Measurements from ENCODE around the gene RASA1. TPM values are rescaled to one million over a fixed set of nuclear protein-coding genes. Genes with fewer than 3 reads are reported as not detected.

The RASA1 gene
- total RNA-seq, 1 donor from 2014 or later, result 55.1 TPM

GRCh38 chr5:87410931-87411330 lies 143.2 kb downstream of the RASA1 start:
- DNase-seq, result no peak
- H3K36me3 Mint-ChIP-seq (ENCODE audit: unreplicated experiment), result no peaks in the 10 kb centered on the region
- peaks cover 7% of the 10 kb centered on the region for H3K4me1 Mint-ChIP-seq (ENCODE audit: low read depth, unreplicated experiment)
- peaks cover 4% of the 10 kb centered on the region for H3K27me3 Mint-ChIP-seq (ENCODE audit: unreplicated experiment)
- peaks cover 10% of the 10 kb centered on the region for H3K9me3 Mint-ChIP-seq (ENCODE audit: unreplicated experiment)
- TF ChIP-seq, protein P1, sequence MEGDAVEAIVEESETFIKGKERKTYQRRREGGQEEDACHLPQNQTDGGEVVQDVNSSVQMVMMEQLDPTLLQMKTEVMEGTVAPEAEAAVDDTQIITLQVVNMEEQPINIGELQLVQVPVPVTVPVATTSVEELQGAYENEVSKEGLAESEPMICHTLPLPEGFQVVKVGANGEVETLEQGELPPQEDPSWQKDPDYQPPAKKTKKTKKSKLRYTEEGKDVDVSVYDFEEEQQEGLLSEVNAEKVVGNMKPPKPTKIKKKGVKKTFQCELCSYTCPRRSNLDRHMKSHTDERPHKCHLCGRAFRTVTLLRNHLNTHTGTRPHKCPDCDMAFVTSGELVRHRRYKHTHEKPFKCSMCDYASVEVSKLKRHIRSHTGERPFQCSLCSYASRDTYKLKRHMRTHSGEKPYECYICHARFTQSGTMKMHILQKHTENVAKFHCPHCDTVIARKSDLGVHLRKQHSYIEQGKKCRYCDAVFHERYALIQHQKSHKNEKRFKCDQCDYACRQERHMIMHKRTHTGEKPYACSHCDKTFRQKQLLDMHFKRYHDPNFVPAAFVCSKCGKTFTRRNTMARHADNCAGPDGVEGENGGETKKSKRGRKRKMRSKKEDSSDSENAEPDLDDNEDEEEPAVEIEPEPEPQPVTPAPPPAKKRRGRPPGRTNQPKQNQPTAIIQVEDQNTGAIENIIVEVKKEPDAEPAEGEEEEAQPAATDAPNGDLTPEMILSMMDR (IDR thresholded peaks at IDR 0.05; ENCODE audit: partially characterized antibody, unreplicated experiment), result no peak
- H3K27ac Mint-ChIP-seq (ENCODE audit: unreplicated experiment), result no peak overlapping the region
- H3K4me3 Mint-ChIP-seq (ENCODE audit: unreplicated experiment), result peak overlapping the region; percentile 75

- peak overlapping the region; percentile 69 for H3K27ac Mint-ChIP-seq (ENCODE audit: unreplicated experiment)
- H3K4me1 Mint-ChIP-seq (ENCODE audit: low read depth, unreplicated experiment), result peaks cover 7% of the 10 kb centered on the region
- H3K27me3 Mint-ChIP-seq (ENCODE audit: unreplicated experiment), result peaks cover 4% of the 10 kb centered on the region
- TF ChIP-seq, protein P1 (IDR thresholded peaks at IDR 0.05; ENCODE audit: partially characterized antibody, unreplicated experiment), result no peak
- no peak for DNase-seq
- peaks cover 10% of the 10 kb centered on the region for H3K9me3 Mint-ChIP-seq (ENCODE audit: unreplicated experiment)
- H3K36me3 Mint-ChIP-seq (ENCODE audit: unreplicated experiment), result no peaks in the 10 kb centered on the region
- peak overlapping the region; percentile 98 for H3K4me3 Mint-ChIP-seq (ENCODE audit: unreplicated experiment)
These were observed 143.9 kb downstream of the RASA1 start for GRCh38 chr5:87411586-87411972.

DNA sequence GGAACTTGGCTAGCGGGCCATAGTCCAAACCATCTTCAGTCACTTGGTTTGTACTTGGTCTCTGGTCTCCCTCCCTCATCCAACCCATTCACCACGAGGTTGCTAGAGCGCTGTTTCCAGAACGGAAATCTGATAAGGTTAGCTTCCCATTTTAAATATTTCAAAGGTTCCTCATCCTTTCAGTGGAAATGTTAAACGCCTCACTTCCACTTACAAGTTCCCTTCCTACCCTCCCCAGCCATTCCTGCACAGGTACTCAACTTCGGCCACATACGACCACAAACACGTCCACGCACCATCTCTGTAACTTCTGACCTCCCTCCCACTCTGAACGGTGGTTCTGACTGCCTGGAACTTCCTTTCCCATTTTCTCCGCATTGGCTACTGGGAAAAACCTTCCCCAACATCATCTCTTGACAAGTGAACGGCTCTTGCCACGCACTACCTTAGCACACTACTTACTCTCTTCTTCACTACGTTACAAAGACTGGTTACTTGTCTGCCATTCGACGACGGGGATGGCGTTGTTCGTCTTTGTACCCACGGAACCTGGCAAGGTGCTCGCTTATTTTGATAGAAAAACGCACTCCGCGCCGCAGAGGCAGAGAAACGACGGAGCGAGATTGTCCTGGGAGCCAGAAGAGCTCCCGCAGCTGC lies 144.4 kb downstream of the RASA1 start:
- H3K27me3 Mint-ChIP-seq (ENCODE audit: unreplicated experiment), result peaks cover 4% of the 10 kb centered on the region
- H3K9me3 Mint-ChIP-seq (ENCODE audit: unreplicated experiment), result peaks cover 10% of the 10 kb centered on the region
- H3K4me3 Mint-ChIP-seq (ENCODE audit: unreplicated experiment), result peak overlapping the region; percentile 98
- peak overlapping the region; percentile 69 for H3K27ac Mint-ChIP-seq (ENCODE audit: unreplicated experiment)
- H3K4me1 Mint-ChIP-seq (ENCODE audit: low read depth, unreplicated experiment), result peaks cover 7% of the 10 kb centered on the region
- DNase-seq, result no peak
- H3K36me3 Mint-ChIP-seq (ENCODE audit: unreplicated experiment), result no peaks in the 10 kb centered on the region
- TF ChIP-seq, protein P1 (IDR thresholded peaks at IDR 0.05; ENCODE audit: partially characterized antibody, unreplicated experiment), result no peak

- H3K4me3 Mint-ChIP-seq (ENCODE audit: unreplicated experiment), result peak within 1 kb of the TSS; percentile 98
- H3K27ac Mint-ChIP-seq (ENCODE audit: unreplicated experiment), result peak within 1 kb of the TSS; percentile 69
- H3K36me3 Mint-ChIP-seq (ENCODE audit: unreplicated experiment), result no peaks in the 10 kb centered on the region
- H3K27me3 Mint-ChIP-seq (ENCODE audit: unreplicated experiment), result peaks cover 4% of the 10 kb centered on the region
- TF ChIP-seq, protein P1 (IDR thresholded peaks at IDR 0.05; ENCODE audit: partially characterized antibody, unreplicated experiment), result no peak
- H3K4me1 Mint-ChIP-seq (ENCODE audit: low read depth, unreplicated experiment), result peaks cover 7% of the 10 kb centered on the region
- DNase-seq, result peak; percentile 96
- H3K9me3 Mint-ChIP-seq (ENCODE audit: unreplicated experiment), result peaks cover 10% of the 10 kb centered on the region
These were observed 145.1 kb downstream of the RASA1 start, which contains the start of gene CCNH for GRCh38 chr5:87412630-87413342. Gene CCNH, minus strand, starts transcription at chr5:87412930. Its CDS starts 136 bp downstream, at chr5:87412794.

- DNase-seq, result no peak
- Mint-ChIP-seq H3K36me3 (ENCODE audit: unreplicated experiment) (no peaks in the 10 kb centered on the region), H3K4me1 (ENCODE audit: low read depth, unreplicated experiment) (peaks cover 7% of the 10 kb centered on the region), H3K9me3 (ENCODE audit: unreplicated experiment) (peaks cover 10% of the 10 kb centered on the region), H3K4me3 (ENCODE audit: unreplicated experiment) (peak overlapping the region; percentile 98), H3K27ac (ENCODE audit: unreplicated experiment) (peak overlapping the region; percentile 69), H3K27me3 (ENCODE audit: unreplicated experiment) (peaks cover 4% of the 10 kb centered on the region)
- TF ChIP-seq, protein P1 (IDR thresholded peaks at IDR 0.05; ENCODE audit: partially characterized antibody, unreplicated experiment), result no peak
These were observed 145.6 kb downstream of the RASA1 start for GRCh38 chr5:87413343-87413645.

Measured in glutamatergic neuron (in vitro differentiated cells).